ENCODE measurements around the gene CALML5. TPM values are rescaled to one million over a fixed set of nuclear protein-coding genes. Genes with fewer than 3 reads are reported as not detected.

The CALML5 gene
- total RNA-seq, 2 experiments from 2014 or later, result not detected

GRCh38 chr10:5449823-5450222 lies 49.5 kb downstream of the CALML5 start:
- TF ChIP-seq, protein P1, sequence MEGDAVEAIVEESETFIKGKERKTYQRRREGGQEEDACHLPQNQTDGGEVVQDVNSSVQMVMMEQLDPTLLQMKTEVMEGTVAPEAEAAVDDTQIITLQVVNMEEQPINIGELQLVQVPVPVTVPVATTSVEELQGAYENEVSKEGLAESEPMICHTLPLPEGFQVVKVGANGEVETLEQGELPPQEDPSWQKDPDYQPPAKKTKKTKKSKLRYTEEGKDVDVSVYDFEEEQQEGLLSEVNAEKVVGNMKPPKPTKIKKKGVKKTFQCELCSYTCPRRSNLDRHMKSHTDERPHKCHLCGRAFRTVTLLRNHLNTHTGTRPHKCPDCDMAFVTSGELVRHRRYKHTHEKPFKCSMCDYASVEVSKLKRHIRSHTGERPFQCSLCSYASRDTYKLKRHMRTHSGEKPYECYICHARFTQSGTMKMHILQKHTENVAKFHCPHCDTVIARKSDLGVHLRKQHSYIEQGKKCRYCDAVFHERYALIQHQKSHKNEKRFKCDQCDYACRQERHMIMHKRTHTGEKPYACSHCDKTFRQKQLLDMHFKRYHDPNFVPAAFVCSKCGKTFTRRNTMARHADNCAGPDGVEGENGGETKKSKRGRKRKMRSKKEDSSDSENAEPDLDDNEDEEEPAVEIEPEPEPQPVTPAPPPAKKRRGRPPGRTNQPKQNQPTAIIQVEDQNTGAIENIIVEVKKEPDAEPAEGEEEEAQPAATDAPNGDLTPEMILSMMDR (conservative IDR thresholded peaks at IDR 0.05; ENCODE audit: low read length), result no peak
- TF ChIP-seq EZH2phosphoT487 (IDR thresholded peaks at IDR 0.05; ENCODE audit: borderline replicate concordance, low read depth, low read length), result no peak
- intact Hi-C loops (cut with micrococcal nuclease; ENCODE audit: unreplicated experiment), result loop anchor here (5.0 to 10.0 kb wide), 3 partner anchors 295 to 527 kb away; partner anchors contain the start of gene IL15RA
- Histone ChIP-seq H2AFZ (ENCODE audit: low read length) (no peak overlapping the region), H3K36me3 (ENCODE audit: insufficient read depth, low read length) (peaks cover 33% of the 10 kb centered on the region), H3K27ac (ENCODE audit: low read depth, low read length, poor library complexity, severe bottlenecking) (no peak overlapping the region), H3K9me3 (ENCODE audit: low read length) (no peaks in the 10 kb centered on the region), H3K79me2 (ENCODE audit: insufficient read depth, low read depth, low read length) (peaks cover 51% of the 10 kb centered on the region; the same call in 1 of the 2 replicates), H3K4me3 (ENCODE audit: low read depth, low read length, poor library complexity, severe bottlenecking) (no peak overlapping the region), H3K9me2 (ENCODE audit: insufficient read depth, low read length) (no peaks in the 10 kb centered on the region), H3K4me1 (ENCODE audit: insufficient read depth, low read length, poor library complexity, severe bottlenecking) (peaks cover 20% of the 10 kb centered on the region), H4K20me1 (ENCODE audit: insufficient read depth, low read length) (peaks cover 9% of the 10 kb centered on the region; the same call in 1 of the 2 replicates), H3K4me2 (ENCODE audit: low read length) (no peak overlapping the region)
- DNase-seq (ENCODE audit: low spot score), result no peak
- ChIA-PET CTCF (ENCODE audit: unreplicated experiment) (no interaction called here), POLR2A (no interaction called here)
- BruUV-seq (replicated peaks), result no TSS peak

DNA sequence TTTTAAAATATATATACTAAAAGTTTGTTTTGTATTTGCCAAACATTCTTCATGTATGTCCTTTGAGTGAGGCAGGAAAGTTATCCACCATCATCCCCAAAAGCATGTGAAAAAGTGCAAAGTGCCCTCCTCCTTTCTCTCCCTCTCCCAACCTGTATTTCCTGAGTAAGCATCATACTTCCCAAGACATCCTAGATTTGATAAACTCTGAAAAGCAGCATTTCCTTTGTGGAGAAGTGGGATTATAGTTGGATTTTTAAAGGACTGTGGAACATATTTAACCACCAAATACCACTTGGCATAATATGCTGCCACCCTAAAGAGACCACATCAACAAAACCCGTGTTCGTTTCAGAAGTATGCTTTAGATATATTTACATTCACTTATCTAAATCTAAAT lies 50.1 kb downstream of the CALML5 start:
- Histone ChIP-seq H3K9me2 (ENCODE audit: insufficient read depth, low read length) (no peaks in the 10 kb centered on the region), H3K79me2 (ENCODE audit: insufficient read depth, low read depth, low read length) (peaks cover 51% of the 10 kb centered on the region; the same call in 1 of the 2 replicates), H3K9me3 (ENCODE audit: low read length) (no peaks in the 10 kb centered on the region), H2AFZ (ENCODE audit: low read length) (no peak overlapping the region), H4K20me1 (ENCODE audit: insufficient read depth, low read length) (peaks cover 9% of the 10 kb centered on the region; the same call in 1 of the 2 replicates), H3K27ac (ENCODE audit: low read depth, low read length, poor library complexity, severe bottlenecking) (no peak overlapping the region), H3K36me3 (ENCODE audit: insufficient read depth, low read length) (peaks cover 31% of the 10 kb centered on the region), H3K4me3 (ENCODE audit: low read depth, low read length, poor library complexity, severe bottlenecking) (no peak overlapping the region), H3K4me2 (ENCODE audit: low read length) (no peak overlapping the region), H3K4me1 (ENCODE audit: insufficient read depth, low read length, poor library complexity, severe bottlenecking) (peaks cover 20% of the 10 kb centered on the region)
- no peak for DNase-seq (ENCODE audit: low spot score)
- no TSS peak for BruUV-seq (replicated peaks)
- POLR2A ChIA-PET, result interaction anchor here (0.6 to 1.0 kb wide), 2 partner anchors 36 to 75 kb away, joined by 3 to 4 read pairs; no protein-coding TSS in a partner anchor
- no peak for TF ChIP-seq EZH2phosphoT487 (IDR thresholded peaks at IDR 0.05; ENCODE audit: borderline replicate concordance, low read depth, low read length)
- TF ChIP-seq, protein P1 (conservative IDR thresholded peaks at IDR 0.05; ENCODE audit: low read length), result no peak
- intact Hi-C loops (cut with micrococcal nuclease; ENCODE audit: unreplicated experiment), result loop anchor here (5.0 to 10.0 kb wide), 3 partner anchors 296 to 528 kb away; partner anchors contain the start of gene IL15RA
- CTCF ChIA-PET (ENCODE audit: unreplicated experiment), result no interaction called here

Other genes starting within 250 kb of the CALML5 start
- not detected in 2 replicates for gene UCN3, start 134.6 kb downstream of the CALML5 start, total RNA-seq (2014; rRNA removed; shearing (Covaris generic))
- gene UCN3, start 134.6 kb downstream of the CALML5 start, total RNA-seq (2022), result not detected in 2 replicates
- gene TUBAL3, start 94.7 kb downstream of the CALML5 start, total RNA-seq (2014; rRNA removed; shearing (Covaris generic)), result not detected in 2 replicates
- not detected in 2 replicates for gene TUBAL3, start 94.7 kb downstream of the CALML5 start, total RNA-seq (2022)
- 39.8 and 51.4 TPM in 2 replicates for gene NET1, start 87.0 kb downstream of the CALML5 start, total RNA-seq (2014; rRNA removed; shearing (Covaris generic))
- 46.3 and 46.9 TPM in 2 replicates for gene NET1, start 87.0 kb downstream of the CALML5 start, total RNA-seq (2022)
- gene CALML3, start 25.4 kb upstream of the CALML5 start, total RNA-seq (2014; rRNA removed; shearing (Covaris generic)), result not detected in 2 replicates
- not detected in 2 replicates for gene CALML3, start 25.4 kb upstream of the CALML5 start, total RNA-seq (2022)
- 23.2 and 25.6 TPM in 2 replicates for gene ASB13, start 167.0 kb upstream of the CALML5 start, total RNA-seq (2014; rRNA removed; shearing (Covaris generic))
- 90.4 and 108 TPM in 2 replicates for gene ASB13, start 167.0 kb upstream of the CALML5 start, total RNA-seq (2022)
- gene TASOR2, start 185.3 kb upstream of the CALML5 start, total RNA-seq (2014; rRNA removed; shearing (Covaris generic)), result 103 and 113 TPM in 2 replicates
- 116 and 127 TPM in 2 replicates for gene TASOR2, start 185.3 kb upstream of the CALML5 start, total RNA-seq (2022)